ENCODE measurements around the gene PDLIM7.
A peak's percentile ranks its signal among the peaks of the same experiment; 100 is the strongest.
"Not testable (repeated sequence)": the region's sequence is repeated elsewhere in the genome, so short reads cannot be mapped to it uniquely, and the experiment has no call there.

Gene PDLIM7, protein sequence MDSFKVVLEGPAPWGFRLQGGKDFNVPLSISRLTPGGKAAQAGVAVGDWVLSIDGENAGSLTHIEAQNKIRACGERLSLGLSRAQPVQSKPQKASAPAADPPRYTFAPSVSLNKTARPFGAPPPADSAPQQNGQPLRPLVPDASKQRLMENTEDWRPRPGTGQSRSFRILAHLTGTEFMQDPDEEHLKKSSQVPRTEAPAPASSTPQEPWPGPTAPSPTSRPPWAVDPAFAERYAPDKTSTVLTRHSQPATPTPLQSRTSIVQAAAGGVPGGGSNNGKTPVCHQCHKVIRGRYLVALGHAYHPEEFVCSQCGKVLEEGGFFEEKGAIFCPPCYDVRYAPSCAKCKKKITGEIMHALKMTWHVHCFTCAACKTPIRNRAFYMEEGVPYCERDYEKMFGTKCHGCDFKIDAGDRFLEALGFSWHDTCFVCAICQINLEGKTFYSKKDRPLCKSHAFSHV

GRCh38 chr5:177497292-177498012 lies at the start of gene PDLIM7:
Gene PDLIM7, minus strand, starts transcription at chr5:177497604. Its CDS starts 1,092 bp downstream, at chr5:177496512.
- DNase-seq: peak; percentile 92

GRCh38 chr5:177546258-177546741 lies 48.9 kb upstream of the PDLIM7 start:
- no peak for DNase-seq

- no peak for DNase-seq
Measured at GRCh38 chr5:177545487-177546257, 48.3 kb upstream of the PDLIM7 start.

DNA sequence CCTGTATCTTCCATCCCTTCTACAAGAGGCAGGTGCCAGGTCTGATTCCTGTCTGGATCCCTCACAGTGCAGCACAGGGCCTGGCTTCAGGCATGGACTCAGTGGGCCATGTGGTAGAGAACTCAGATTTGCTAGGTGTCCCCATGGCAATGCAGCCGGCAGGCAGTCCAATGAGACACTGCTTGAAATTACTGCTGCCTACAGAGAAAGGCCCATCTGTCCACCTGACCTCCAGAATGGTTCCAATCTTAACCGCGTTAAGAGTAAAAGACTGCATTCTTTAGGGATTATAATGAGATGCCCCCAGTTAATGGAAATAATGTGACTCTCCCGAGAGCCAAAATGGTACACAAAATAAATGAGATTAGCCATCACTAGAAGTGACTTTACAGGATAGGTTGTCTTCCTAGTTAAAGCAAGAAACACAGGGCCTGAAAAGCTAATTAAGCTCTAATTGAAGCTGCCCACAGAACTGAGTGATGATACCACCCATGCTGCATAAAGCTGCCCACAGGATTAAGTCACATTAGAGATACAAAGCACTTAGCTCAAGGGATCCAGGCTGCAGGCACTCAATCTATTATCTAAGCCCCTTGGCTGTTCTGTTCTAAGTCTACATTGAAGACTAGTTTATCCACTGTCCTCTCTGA lies 45.5 kb upstream of the PDLIM7 start:
- no peak for DNase-seq

- no peak for DNase-seq
Measured at GRCh38 chr5:177540438-177540837, 43.0 kb upstream of the PDLIM7 start.

GRCh38 chr5:177539411-177539810 lies 42.0 kb upstream of the PDLIM7 start:
- no peak for DNase-seq

DNA sequence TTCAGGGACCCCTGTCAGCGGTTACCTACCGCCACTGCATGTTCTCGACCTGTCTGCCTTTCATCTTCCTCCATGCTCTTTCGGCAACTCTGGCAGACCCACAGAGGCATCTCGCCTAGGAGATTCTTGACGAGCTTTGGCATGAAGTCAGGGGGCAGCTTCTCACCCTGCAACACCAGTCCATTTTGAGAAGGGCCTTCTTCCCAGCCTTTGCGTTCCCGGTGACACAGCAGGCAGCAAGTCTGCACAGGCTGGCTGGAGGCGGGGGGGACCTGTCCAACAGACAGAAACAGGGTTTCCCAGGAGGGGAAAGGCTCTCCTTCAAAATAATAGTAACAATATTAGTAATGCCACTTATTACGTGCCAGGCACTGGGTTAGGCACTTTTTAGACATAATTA lies 41.5 kb upstream of the PDLIM7 start:
- DNase-seq: no peak

- no peak for DNase-seq
Measured at GRCh38 chr5:177537389-177538361, 40.3 kb upstream of the PDLIM7 start.

DNA sequence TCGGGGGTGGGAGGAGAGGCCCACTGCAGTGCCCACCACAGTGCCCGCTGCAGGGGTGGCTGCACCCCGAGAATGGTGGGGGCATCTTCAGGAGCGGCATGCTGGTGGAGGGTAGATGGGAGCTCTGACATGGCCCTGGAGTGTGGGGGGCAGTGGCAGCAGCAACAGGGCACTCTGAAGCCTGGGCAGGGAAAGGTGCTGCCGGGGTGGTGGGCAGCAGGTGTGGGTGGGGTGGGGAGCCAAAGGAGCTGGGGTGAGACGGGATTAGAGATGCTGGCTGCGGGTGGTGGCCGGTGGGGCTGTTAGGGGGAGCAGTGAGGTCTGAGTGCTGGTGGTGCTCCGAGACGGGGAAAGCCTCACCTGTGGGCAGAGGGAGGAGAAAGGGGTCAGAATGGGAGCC lies 39.0 kb upstream of the PDLIM7 start:
- no peak for DNase-seq

GRCh38 chr5:177535125-177535524 lies 37.7 kb upstream of the PDLIM7 start:
- no peak for DNase-seq

GRCh38 chr5:177534433-177534832 lies 37.0 kb upstream of the PDLIM7 start:
- not testable (repeated sequence) for DNase-seq

DNA sequence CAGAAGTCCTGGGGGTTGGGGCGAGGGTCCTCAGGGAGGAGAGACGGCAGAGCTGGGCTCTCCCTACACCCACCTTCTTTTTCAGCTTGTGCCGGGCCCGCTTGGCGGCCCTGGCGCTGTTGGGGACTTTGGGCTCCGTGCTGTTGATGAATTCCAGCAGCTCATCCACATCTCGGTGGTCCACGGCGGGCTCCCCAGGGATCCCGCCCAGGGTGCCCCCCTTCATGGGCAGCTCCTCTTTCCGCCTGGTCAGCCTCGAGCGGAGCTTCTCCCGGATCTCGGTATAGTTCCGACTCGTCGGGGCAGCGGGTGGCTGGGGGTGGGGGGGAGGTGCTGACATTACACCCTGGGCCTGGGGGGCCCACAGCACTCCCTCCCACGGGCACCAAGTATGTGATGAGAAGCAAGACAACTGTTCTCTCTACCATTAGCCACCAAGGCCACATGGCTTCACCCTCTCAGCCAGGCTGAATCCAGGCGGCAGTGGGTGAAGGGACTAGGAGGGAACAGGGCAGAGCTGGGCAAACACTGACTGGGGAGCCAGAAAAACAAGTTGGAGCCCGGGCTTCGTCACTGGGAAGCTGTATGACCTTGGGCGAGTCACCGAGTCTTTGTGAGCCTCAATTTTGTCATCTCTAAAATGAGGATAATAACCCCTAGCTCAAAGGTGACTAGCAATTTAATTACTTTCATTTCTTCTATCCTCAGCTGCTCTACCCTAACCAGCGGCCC lies 34.0 kb upstream of the PDLIM7 start:
- DNase-seq: no peak

- DNase-seq: no peak
Measured at GRCh38 chr5:177530638-177531037, 33.2 kb upstream of the PDLIM7 start.

- DNase-seq: no peak
Measured at GRCh38 chr5:177529247-177530203, 32.1 kb upstream of the PDLIM7 start.

DNA sequence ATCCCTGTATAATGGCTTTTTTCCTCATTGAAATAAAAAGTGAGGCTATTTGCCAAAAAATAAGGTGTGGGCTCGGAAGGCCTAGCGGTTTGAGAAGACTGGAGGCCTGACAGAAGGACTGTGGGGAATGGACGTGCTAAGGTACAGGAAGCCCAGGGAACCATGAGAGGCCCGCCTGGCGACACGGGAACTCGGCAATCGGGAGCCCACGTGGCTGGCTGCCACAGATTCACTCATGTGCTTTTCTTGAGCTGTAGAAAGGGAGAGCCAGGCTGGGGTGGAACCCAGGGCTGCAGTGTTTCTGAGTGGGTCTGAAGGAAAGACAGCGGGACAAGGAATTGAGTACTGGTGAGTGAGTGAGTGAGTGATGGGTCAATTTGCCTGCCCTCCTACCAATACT lies 31.2 kb upstream of the PDLIM7 start:
- DNase-seq: no peak

DNA sequence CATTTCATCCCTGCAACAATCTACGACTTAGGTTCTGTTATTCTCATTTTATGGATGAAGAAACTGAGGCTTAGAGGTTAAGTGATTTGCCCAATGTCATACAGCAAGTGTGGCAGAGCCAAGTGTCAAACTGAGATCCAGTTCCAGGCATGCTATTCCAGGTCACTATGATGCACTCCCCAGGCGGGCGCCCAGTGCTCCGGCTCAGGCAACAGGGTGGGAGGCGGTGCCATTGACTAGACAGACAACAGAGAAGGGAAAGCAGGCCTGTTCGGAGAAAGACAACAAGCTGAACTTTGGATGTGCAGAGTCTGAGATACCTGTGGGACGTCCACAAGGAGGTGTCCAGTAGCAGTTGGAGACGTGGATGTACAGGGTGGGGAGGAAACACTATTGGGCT lies 30.2 kb upstream of the PDLIM7 start:
- no peak for DNase-seq

DNA sequence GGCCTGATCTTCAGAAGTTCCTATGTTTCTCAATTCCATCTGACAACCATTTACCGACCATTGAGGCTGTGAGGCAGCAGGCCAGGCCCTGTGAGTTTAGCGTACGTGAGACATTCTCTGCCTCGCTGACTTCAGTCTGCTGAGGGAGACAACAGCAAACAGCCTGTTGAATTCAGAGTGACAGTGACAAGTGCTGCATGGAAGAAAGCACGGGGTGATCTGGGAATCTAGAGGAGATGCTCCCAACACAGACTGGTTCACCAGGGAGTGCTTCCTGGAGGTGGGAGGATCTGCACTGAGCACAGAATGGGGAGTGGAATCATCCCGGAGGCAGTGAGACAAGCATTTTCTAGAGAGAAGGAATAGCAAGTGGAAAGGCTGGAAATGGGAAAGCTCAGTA lies 29.4 kb upstream of the PDLIM7 start:
- DNase-seq: no peak

- no peak for DNase-seq
Measured at GRCh38 chr5:177526191-177526590, 28.8 kb upstream of the PDLIM7 start.

- DNase-seq: no peak
Measured at GRCh38 chr5:177524941-177525655, 27.7 kb upstream of the PDLIM7 start.
